Measurements from ENCODE around the gene PTPRO.

DNA sequence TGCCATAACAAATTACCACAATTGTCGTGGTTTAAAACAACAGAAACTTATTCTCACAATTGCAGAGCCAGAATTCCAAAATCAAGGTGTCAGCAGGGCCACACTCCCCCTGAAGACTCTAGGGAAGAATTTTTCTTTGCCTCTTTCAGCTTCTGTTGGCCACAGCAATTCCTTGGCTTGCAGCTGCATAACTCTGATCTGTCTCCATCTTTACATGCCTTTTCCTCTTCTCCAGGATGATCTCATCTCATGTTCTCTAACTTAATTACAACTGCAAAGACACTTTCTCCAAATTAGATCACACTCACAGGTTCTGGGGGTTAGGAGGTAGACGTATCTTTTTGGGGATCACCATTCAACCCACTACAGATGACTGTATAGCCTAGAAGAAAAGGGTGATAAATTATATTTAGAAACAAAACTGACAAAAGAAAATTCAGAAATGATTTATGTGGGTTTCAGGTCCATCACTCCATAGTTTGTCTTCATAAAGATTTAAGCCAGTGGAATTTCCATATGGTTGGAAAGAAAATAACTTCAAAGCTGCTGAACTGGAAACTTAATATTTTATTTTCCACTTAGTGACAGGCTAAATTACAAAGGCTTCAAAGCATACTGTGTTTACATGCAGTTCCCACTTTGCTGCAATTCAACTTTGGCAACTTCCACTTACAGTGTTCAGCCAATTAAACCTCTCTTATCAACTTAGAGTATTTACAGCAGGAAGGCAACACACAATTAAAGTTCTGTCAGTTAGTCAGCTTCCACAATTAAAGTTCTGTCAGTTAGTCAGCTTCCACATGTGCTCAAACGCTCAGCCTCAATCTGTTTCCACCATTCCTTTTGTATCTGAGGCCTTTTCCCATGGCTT, 253.6 kb downstream of the PTPRO start:
- TF ChIP-seq, protein P1, sequence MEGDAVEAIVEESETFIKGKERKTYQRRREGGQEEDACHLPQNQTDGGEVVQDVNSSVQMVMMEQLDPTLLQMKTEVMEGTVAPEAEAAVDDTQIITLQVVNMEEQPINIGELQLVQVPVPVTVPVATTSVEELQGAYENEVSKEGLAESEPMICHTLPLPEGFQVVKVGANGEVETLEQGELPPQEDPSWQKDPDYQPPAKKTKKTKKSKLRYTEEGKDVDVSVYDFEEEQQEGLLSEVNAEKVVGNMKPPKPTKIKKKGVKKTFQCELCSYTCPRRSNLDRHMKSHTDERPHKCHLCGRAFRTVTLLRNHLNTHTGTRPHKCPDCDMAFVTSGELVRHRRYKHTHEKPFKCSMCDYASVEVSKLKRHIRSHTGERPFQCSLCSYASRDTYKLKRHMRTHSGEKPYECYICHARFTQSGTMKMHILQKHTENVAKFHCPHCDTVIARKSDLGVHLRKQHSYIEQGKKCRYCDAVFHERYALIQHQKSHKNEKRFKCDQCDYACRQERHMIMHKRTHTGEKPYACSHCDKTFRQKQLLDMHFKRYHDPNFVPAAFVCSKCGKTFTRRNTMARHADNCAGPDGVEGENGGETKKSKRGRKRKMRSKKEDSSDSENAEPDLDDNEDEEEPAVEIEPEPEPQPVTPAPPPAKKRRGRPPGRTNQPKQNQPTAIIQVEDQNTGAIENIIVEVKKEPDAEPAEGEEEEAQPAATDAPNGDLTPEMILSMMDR (IDR thresholded peaks at IDR 0.05) = no peak
- TF ChIP-seq POLR2A (IDR thresholded peaks at IDR 0.05) = no peak

Data from Peyer's patch (tissue), 4 donors.